H1 (cell line): ENCODE data around the gene AEBP1.

ENCODE experiments used
- CHD2 ChIP-seq: IDR thresholded peaks from 2 replicates; pipeline ENCODE4 v1.6.1; 2012; ENCODE audit warnings: low read length, improper control_type of control experiment
- CTCF ChIP-seq, 3 experiments: IDR thresholded peaks; 1 replicate in 2 of 3; 2 replicates in 1 of 3; pipeline versions ENCODE4 v1.5.1 to v1.6.1; 2011; ENCODE audit warnings: low read length in 3 of 3, mild to moderate bottlenecking in 3 of 3, inconsistent platforms in 2 of 3, low read depth in 1 of 3, moderate library complexity in 1 of 3; ENCODE audit not compliant: insufficient read depth in 1 of 3; ENCODE audit errors: control extremely low read depth in 1 of 3
- EGR1 ChIP-seq: IDR thresholded peaks from 2 replicates; pipeline ENCODE4 v1.6.1; 2011; ENCODE audit warnings: low read depth, low read length, borderline replicate concordance
- FOSL1 ChIP-seq: IDR thresholded peaks from 2 replicates; pipeline ENCODE4 v1.6.1; 2011; ENCODE audit warnings: mild to moderate bottlenecking, low read depth, low read length, moderate library complexity; ENCODE audit not compliant: insufficient read depth
- JUND ChIP-seq: IDR thresholded peaks from 2 replicates; pipeline ENCODE4 v1.6.1; 2011; ENCODE audit warnings: mild to moderate bottlenecking, improper control_type of control experiment, low read length
- POLR2A ChIP-seq, 2 experiments: IDR thresholded peaks; 1 replicate in 1 of 2; 2 replicates in 1 of 2; pipeline ENCODE4 v1.6.1; 2011; ENCODE audit warnings: low read depth in 2 of 2, low read length in 2 of 2, mild to moderate bottlenecking in 2 of 2; ENCODE audit errors: control extremely low read depth in 1 of 2
- RAD21 ChIP-seq, 2 experiments: IDR thresholded peaks in 1 of 2; conservative IDR thresholded peaks in 1 of 2; 2 replicates each; pipeline ENCODE4 v1.6.1; 2011; ENCODE audit warnings: low read depth in 2 of 2, low read length in 2 of 2, improper control_type of control experiment in 1 of 2, inconsistent platforms in 1 of 2, mild to moderate bottlenecking in 1 of 2, moderate library complexity in 1 of 2
- SRF ChIP-seq: IDR thresholded peaks from 2 replicates; pipeline ENCODE4 v1.6.1; 2011; ENCODE audit warnings: mild to moderate bottlenecking, low read depth, low read length, moderate library complexity
- TAF1 ChIP-seq: IDR thresholded peaks from 2 replicates; pipeline ENCODE4 v1.6.1; 2011; ENCODE audit warnings: mild to moderate bottlenecking, low read depth, low read length
- YY1 ChIP-seq: IDR thresholded peaks from 2 replicates; pipeline ENCODE4 v1.6.1; 2011; ENCODE audit warnings: low read depth, mild to moderate bottlenecking, low read length

DNA sequence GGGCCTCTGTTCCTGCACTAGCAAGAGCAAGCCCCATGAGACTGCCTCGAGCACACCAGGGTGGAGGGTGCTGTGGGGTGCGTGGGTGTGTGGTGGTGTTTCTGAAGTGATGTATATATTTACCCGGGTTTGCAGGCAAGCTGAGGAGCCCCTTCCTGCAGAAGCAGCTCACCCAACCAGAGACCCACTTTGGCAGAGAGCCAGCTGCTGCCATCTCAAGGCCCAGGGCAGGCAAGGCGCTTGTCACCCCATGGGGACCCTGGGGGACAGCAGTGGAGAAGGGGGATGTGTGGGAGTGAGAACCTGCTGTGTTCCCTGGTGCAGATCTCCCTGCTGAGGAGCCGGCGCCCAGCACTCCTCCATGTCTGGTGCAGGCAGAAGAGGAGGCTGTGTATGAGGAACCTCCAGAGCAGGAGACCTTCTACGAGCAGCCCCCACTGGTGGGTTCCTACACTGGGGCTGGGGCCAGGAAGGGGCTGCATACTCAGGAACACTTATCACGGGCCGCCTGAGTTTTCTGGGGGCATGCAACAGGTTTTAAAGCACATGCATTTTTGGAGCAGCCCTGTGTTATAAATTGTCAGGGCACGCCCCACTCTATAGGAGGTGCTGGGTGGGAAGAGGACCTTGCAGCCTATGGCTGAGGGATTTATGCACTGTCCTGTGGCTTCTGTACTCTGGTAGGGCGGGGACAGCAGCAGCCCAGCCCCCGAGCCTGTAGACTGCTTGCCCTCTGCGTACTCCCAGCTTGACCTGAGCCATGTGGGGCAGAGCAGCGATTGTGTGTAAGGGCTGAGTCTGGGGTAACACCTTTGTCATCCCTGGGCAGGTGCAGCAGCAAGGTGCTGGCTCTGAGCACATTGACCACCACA lies 44.7 kb upstream of the AEBP1 start:
- TF ChIP-seq CTCF (IDR thresholded peaks at IDR 0.05; ENCODE audit: control extremely low read depth in 1 of 3, insufficient read depth in 1 of 3, low read depth in 1 of 3, low read length in 3 of 3) (no peak), RAD21 (IDR thresholded peaks at IDR 0.05 in 1 of 2, conservative IDR thresholded peaks at IDR 0.05 in 1 of 2; ENCODE audit: low read depth in 2 of 2, low read length in 2 of 2) (no peak), SRF (no peak), FOSL1 (no peak), CHD2 (no peak), EGR1 (no peak), POLR2A (IDR thresholded peaks at IDR 0.05; ENCODE audit: control extremely low read depth in 1 of 2, low read depth in 2 of 2, low read length in 2 of 2) (no peak), JUND (no peak), YY1 (no peak), TAF1 (no peak)
